DOHH2 (cell line): ENCODE data around the gene CAPS2.

ENCODE experiments used
- H3F3A ChIP-seq: fragments of 200-600 bp; sonication (generic), shearing (Covaris generic); 2 replicates; pipeline ENCODE4 v1.6.0; 2016; ENCODE audit warnings: antibody characterized with exemption, mild to moderate bottlenecking; ENCODE audit not compliant: control insufficient read depth, insufficient read depth
- H3K27ac ChIP-seq: fragments of 200-600 bp; sonication (generic); 2 replicates; pipeline ENCODE4 v1.5.1; 2014; ENCODE audit warnings: low read depth, mild to moderate bottlenecking, low read length, moderate library complexity
- H3K27me3 ChIP-seq: fragments of 200-600 bp; sonication (generic); 2 replicates; pipeline ENCODE4 v1.6.1; 2014; ENCODE audit warnings: mild to moderate bottlenecking, low read length, mixed read lengths; ENCODE audit not compliant: control insufficient read depth
- H3K36me3 ChIP-seq: fragments of 200-600 bp; sonication (generic); 2 replicates; pipeline ENCODE4 v1.6.1; 2014; ENCODE audit warnings: mild to moderate bottlenecking, low read length, moderate library complexity, mixed read lengths; ENCODE audit not compliant: control insufficient read depth
- H3K4me1 ChIP-seq: fragments of 200-600 bp; sonication (generic); 2 replicates; pipeline ENCODE4 v1.6.1; 2014; ENCODE audit warnings: mild to moderate bottlenecking, low read length, mixed read lengths; ENCODE audit not compliant: control insufficient read depth
- H3K4me2 ChIP-seq: fragments of 200-600 bp; sonication (generic); 2 replicates; pipeline ENCODE4 v1.6.0; 2014; ENCODE audit warnings: mild to moderate bottlenecking, low read length, moderate library complexity
- H3K4me3 ChIP-seq: fragments of 200-600 bp; sonication (generic); 2 replicates; pipeline ENCODE4 v1.5.1; 2014; ENCODE audit warnings: mild to moderate bottlenecking, low read length, mixed read lengths
- H3K79me2 ChIP-seq: fragments of 200-600 bp; sonication (generic); 2 replicates; pipeline ENCODE4 v1.6.1; 2014; ENCODE audit warnings: mild to moderate bottlenecking, low read length, mixed read lengths; ENCODE audit not compliant: control insufficient read depth
- H3K9me2 ChIP-seq: fragments of 200-600 bp; sonication (generic); replicated peaks from 2 replicates; pipeline ENCODE4 v1.6.1; 2014; ENCODE audit warnings: mild to moderate bottlenecking, low read length, mixed read lengths; ENCODE audit not compliant: control insufficient read depth
- H3K9me3 ChIP-seq: fragments of 200-600 bp; sonication (generic); 2 replicates; pipeline ENCODE4 v1.6.1; 2014; ENCODE audit warnings: antibody characterized with exemption, low read length, mixed read lengths; ENCODE audit not compliant: control insufficient read depth, insufficient read depth
- H4K20me1 ChIP-seq: fragments of 200-600 bp; sonication (generic); 2 replicates; pipeline ENCODE4 v1.6.0; 2014; ENCODE audit warnings: low read depth, mild to moderate bottlenecking, antibody characterized with exemption, low read length, moderate library complexity; ENCODE audit not compliant: control insufficient read depth, insufficient read depth
- CTCF ChIP-seq: fragments of 200-600 bp; sonication (generic); IDR thresholded peaks from one replicate; pipeline ENCODE4 v1.5.1; 2014; ENCODE audit warnings: antibody characterized with exemption, mild to moderate bottlenecking, low read depth, low read length; ENCODE audit not compliant: poor library complexity, severe bottlenecking
- EZH2phosphoT487 ChIP-seq: fragments of 200-600 bp; sonication (generic); IDR thresholded peaks from 2 replicates; pipeline ENCODE4 v1.6.1; 2017; ENCODE audit warnings: borderline replicate concordance, mild to moderate bottlenecking, antibody characterized with exemption, low read length, moderate library complexity, mixed read lengths

CAPS2 gene

GRCh38 chr12:75345531-75345930 lies 15.4 kb upstream of the CAPS2 start:
- Histone ChIP-seq H3K9me3 (no peaks in the 10 kb centered on the region), H3K4me3 (no peak overlapping the region), H3K9me2 (no peaks in the 10 kb centered on the region), H3K36me3 (no peaks in the 10 kb centered on the region), H4K20me1 (no peaks in the 10 kb centered on the region), H3K4me2 (no peak overlapping the region), H3K79me2 (no peaks in the 10 kb centered on the region), H3K4me1 (no peaks in the 10 kb centered on the region), H3K27ac (no peak overlapping the region), H3F3A (no peaks in the 10 kb centered on the region), H3K27me3 (no peaks in the 10 kb centered on the region; the same call in 1 of the 2 replicates)
- TF ChIP-seq CTCF (no peak), EZH2phosphoT487 (no peak)

- no peak overlapping the region for H3K4me2 ChIP-seq
- H4K20me1 ChIP-seq, result no peaks in the 10 kb centered on the region
- TF ChIP-seq CTCF (no peak), EZH2phosphoT487 (no peak)
These were observed 11.7 kb upstream of the CAPS2 start for GRCh38 chr12:75341873-75342272.

GRCh38 chr12:75337905-75338304 lies 7.8 kb upstream of the CAPS2 start:
- no peak for TF ChIP-seq CTCF
- no peak for TF ChIP-seq EZH2phosphoT487
- Histone ChIP-seq H3K79me2 (no peaks in the 10 kb centered on the region), H3K27me3 (peaks cover 9% of the 10 kb centered on the region; the same call in 1 of the 2 replicates), H3K4me3 (no peak overlapping the region), H3K9me2 (no peaks in the 10 kb centered on the region), H3K27ac (no peak overlapping the region), H3K9me3 (no peaks in the 10 kb centered on the region), H3F3A (no peaks in the 10 kb centered on the region), H4K20me1 (no peaks in the 10 kb centered on the region), H3K4me2 (no peak overlapping the region), H3K36me3 (no peaks in the 10 kb centered on the region), H3K4me1 (peaks cover 6% of the 10 kb centered on the region)

More at GRCh38 chr12:75341873-75342272, 11.7 kb upstream of the CAPS2 start:
- Histone ChIP-seq H3K9me3 (no peaks in the 10 kb centered on the region), H3K9me2 (no peaks in the 10 kb centered on the region), H3K79me2 (no peaks in the 10 kb centered on the region), H3K36me3 (no peaks in the 10 kb centered on the region), H3K4me1 (no peaks in the 10 kb centered on the region), H3K27me3 (no peaks in the 10 kb centered on the region), H3K27ac (no peak overlapping the region), H3K4me3 (no peak overlapping the region), H3F3A (no peaks in the 10 kb centered on the region)
